ENCODE data around the gene EPYC.
A peak's percentile ranks its signal among the peaks of the same experiment; 100 is the strongest.

The EPYC gene

GRCh38 chr12:91004872-91005271, at the start of gene EPYC:
TSS of gene EPYC (minus strand) at chr12:91004972. CDS start at chr12:91002565, 2,407 bp downstream.
- DNase-seq (ENCODE audit: low read depth): no peak

- peak; percentile 87 for DNase-seq (ENCODE audit: low read depth)
Measured at GRCh38 chr12:91053951-91054715, 49.4 kb upstream of the EPYC start.

- no peak for DNase-seq (ENCODE audit: low read depth)
Measured at GRCh38 chr12:91052026-91052425, 47.3 kb upstream of the EPYC start.

- DNase-seq (ENCODE audit: low read depth): no peak
Measured at GRCh38 chr12:91044586-91044985, 39.8 kb upstream of the EPYC start.

GRCh38 chr12:91043408-91043807, 38.6 kb upstream of the EPYC start:
- no peak for DNase-seq (ENCODE audit: low read depth)

- peak; percentile 27 for DNase-seq (ENCODE audit: low read depth)
Measured at GRCh38 chr12:91040096-91040755, 35.5 kb upstream of the EPYC start.

GRCh38 chr12:91037276-91037675, 32.5 kb upstream of the EPYC start:
- DNase-seq (ENCODE audit: low read depth): peak; percentile 53

GRCh38 chr12:91033251-91033650, 28.5 kb upstream of the EPYC start:
- no peak for DNase-seq (ENCODE audit: low read depth)

GRCh38 chr12:91023326-91024004, 18.7 kb upstream of the EPYC start:
- DNase-seq (ENCODE audit: low read depth): peak; percentile 87

GRCh38 chr12:91021076-91021475, 16.3 kb upstream of the EPYC start:
- DNase-seq (ENCODE audit: low read depth): no peak

GRCh38 chr12:91019455-91019854, 14.7 kb upstream of the EPYC start:
- DNase-seq (ENCODE audit: low read depth): no peak

- no peak for DNase-seq (ENCODE audit: low read depth)
Measured at GRCh38 chr12:91017511-91018263, 12.9 kb upstream of the EPYC start.

- DNase-seq (ENCODE audit: low read depth): no peak
Measured at GRCh38 chr12:91017043-91017442, 12.3 kb upstream of the EPYC start.

- peak; percentile 7 for DNase-seq (ENCODE audit: low read depth)
Measured at GRCh38 chr12:91009319-91009950, 4.7 kb upstream of the EPYC start.

- no peak for DNase-seq (ENCODE audit: low read depth)
Measured at GRCh38 chr12:91007531-91008290, 2.9 kb upstream of the EPYC start.

GRCh38 chr12:91003737-91004136, 1.0 kb downstream of the EPYC start:
- no peak for DNase-seq (ENCODE audit: low read depth)

GRCh38 chr12:91001306-91001705, 3.5 kb downstream of the EPYC start:
- no peak for DNase-seq (ENCODE audit: low read depth)

GRCh38 chr12:90999966-91000365, 4.8 kb downstream of the EPYC start:
- peak; percentile 13 for DNase-seq (ENCODE audit: low read depth)

GRCh38 chr12:90999527-90999926, 5.2 kb downstream of the EPYC start:
- DNase-seq (ENCODE audit: low read depth): no peak

GRCh38 chr12:90995010-90995409, 9.8 kb downstream of the EPYC start:
- DNase-seq (ENCODE audit: low read depth): no peak

- no peak for DNase-seq (ENCODE audit: low read depth)
Measured at GRCh38 chr12:90991952-90992465, 12.8 kb downstream of the EPYC start.

All from EH (cell line).